CD4-positive, CD25-positive, alpha-beta regulatory T cell (primary cell): ENCODE measurements around the gene SAMD3. TPM values are rescaled to one million over a fixed set of nuclear protein-coding genes. Genes with fewer than 3 reads are reported as not detected.
"Not testable (repeated sequence)": the region's sequence is repeated elsewhere in the genome, so short reads cannot be mapped to it uniquely, and the experiment has no call there.

Experiments used
- ATAC-seq, 2 donors: fragments of 150-1000 bp; cut with Tn5 transposase; one replicate each; pipeline ENCODE4 v1.10.0; 2021; ENCODE audit warnings: low read depth in 2 of 2, moderate number of reproducible peaks in 2 of 2, moderate library complexity in 1 of 2
- DNase-seq, 3 donors: peaks; one replicate each; pipeline versions ENCODE4 v3.0.0 to v3.0.0-alpha.2; 2012 to 2022; ENCODE audit warnings: mixed read lengths in 1 of 3
- H3K27ac ChIP-seq: one replicate; pipeline ENCODE4 v1.7.0; 2013; ENCODE audit warnings: mild to moderate bottlenecking, low read length; ENCODE audit not compliant: insufficient read depth, poor library complexity, severe bottlenecking
- H3K27me3 ChIP-seq: one replicate; pipeline ENCODE4 v1.7.0; 2013; ENCODE audit warnings: low read length; ENCODE audit not compliant: control insufficient read depth, insufficient read depth
- H3K36me3 ChIP-seq: one replicate; pipeline ENCODE4 v1.7.0; 2013; ENCODE audit warnings: mild to moderate bottlenecking, low read length, moderate library complexity; ENCODE audit not compliant: control insufficient read depth, insufficient read depth
- H3K4me1 ChIP-seq: 2 replicates; pipeline ENCODE4 v1.7.0; 2013; ENCODE audit warnings: mild to moderate bottlenecking, low read length; ENCODE audit not compliant: insufficient read depth, control insufficient read depth, poor library complexity, severe bottlenecking
- H3K4me3 ChIP-seq: one replicate; pipeline ENCODE4 v1.7.0; 2013; ENCODE audit warnings: low read depth, mild to moderate bottlenecking, low read length, moderate library complexity
- H3K9me3 ChIP-seq, 2 experiments: 1 replicate in 1 of 2; 2 replicates in 1 of 2; pipeline ENCODE4 v1.7.0; 2013; ENCODE audit warnings: low read length in 2 of 2, mild to moderate bottlenecking in 1 of 2, moderate library complexity in 1 of 2; ENCODE audit not compliant: control insufficient read depth in 2 of 2
- H3K27ac Mint-ChIP-seq, 3 donors: one replicate each; pipeline ENCODE4 v1.8.0; 2020 to 2022; ENCODE audit warnings: mild to moderate bottlenecking in 3 of 3, mixed read lengths in 3 of 3, moderate library complexity in 2 of 3
- H3K27me3 Mint-ChIP-seq: one replicate; pipeline ENCODE4 v1.8.0; 2022; ENCODE audit warnings: mild to moderate bottlenecking, mixed read lengths
- H3K36me3 Mint-ChIP-seq: one replicate; pipeline ENCODE4 v1.8.0; 2020; ENCODE audit warnings: mixed read lengths
- H3K4me1 Mint-ChIP-seq, 4 donors: one replicate each; pipeline ENCODE4 v1.8.0; 2020 to 2022; ENCODE audit warnings: mixed read lengths in 4 of 4, mild to moderate bottlenecking in 1 of 4
- H3K4me3 Mint-ChIP-seq, 4 donors: one replicate each; pipeline ENCODE4 v1.8.0; 2020 to 2022; ENCODE audit warnings: mild to moderate bottlenecking in 4 of 4, mixed read lengths in 4 of 4, moderate library complexity in 3 of 4
- H3K9me3 Mint-ChIP-seq, 7 donors: one replicate each; pipeline ENCODE4 v1.8.0; 2020 to 2022; ENCODE audit warnings: mixed read lengths in 7 of 7, mild to moderate bottlenecking in 3 of 7, moderate library complexity in 2 of 7
- polyA plus RNA-seq, 4 donors: library from polyadenylated mRNA; unstranded; fragments of 300-500 nt; fragmentation: Illumina TruSeq; gene quantifications; one replicate each; pipeline ENCODE4 v1.2.3, GENCODE V29; 2021
- total RNA-seq: library from RNA; stranded (reverse); gene quantifications from one replicate; pipeline ENCODE4 v1.2.3, GENCODE V29; 2022

Gene SAMD3
- total RNA-seq = 49.6 TPM
- 10 to 100 TPM; 25.0 to 70.7 (median 45.7) TPM for polyA plus RNA-seq

GRCh38 chr6:130222775-130223174, at the start of gene SAMD3:
Gene SAMD3 (minus strand): TSS chr6:130222951. CDS start chr6:130215273, 7,678 bp downstream.
- DNase-seq = peak in 2 of 3 donors; percentile 43 to 86
- Histone ChIP-seq H3K36me3 (no peaks in the 10 kb centered on the region), H3K27ac (peak within 1 kb of the TSS; percentile 70), H3K27me3 (no peaks in the 10 kb centered on the region), H3K9me3 (no peaks in the 10 kb centered on the region), H3K4me1 (peaks cover 40% of the 10 kb centered on the region), H3K4me3 (peak within 1 kb of the TSS; percentile 69)
- H3K27ac Mint-ChIP-seq = peak within 1 kb of the TSS; percentile 94 to 98 (median 96)
- peaks cover 19 to 56% (median 33%) of the 10 kb centered on the region in 4 donors for H3K4me1 Mint-ChIP-seq
- H3K9me3 Mint-ChIP-seq = peaks cover 0 to 9% (median 3%) of the 10 kb centered on the region in 7 donors
- peak within 1 kb of the TSS; percentile 83 to 97 (median 86) for H3K4me3 Mint-ChIP-seq
- no peaks in the 10 kb centered on the region for H3K27me3 Mint-ChIP-seq
- peak; percentile 71 to 74 for ATAC-seq
- peaks cover 8% of the 10 kb centered on the region for H3K36me3 Mint-ChIP-seq

GRCh38 chr6:130269969-130270635, 47.4 kb upstream of the SAMD3 start:
- Mint-ChIP-seq H3K4me3 (no peak overlapping the region), H3K27ac (peak overlapping the region in 1 of 3 donors; percentile 43)
- no peak for DNase-seq

GRCh38 chr6:130265553-130265952, 42.8 kb upstream of the SAMD3 start:
- not testable (repeated sequence) for H3K27ac ChIP-seq, H3K36me3 ChIP-seq, H3K4me3 Mint-ChIP-seq, H3K36me3 Mint-ChIP-seq, H3K27me3 ChIP-seq, H3K9me3 ChIP-seq, ATAC-seq, H3K4me3 ChIP-seq, H3K4me1 ChIP-seq, H3K9me3 Mint-ChIP-seq, H3K27ac Mint-ChIP-seq, H3K27me3 Mint-ChIP-seq
- peaks cover 3 to 11% (median 7%) of the 10 kb centered on the region in 4 donors for H3K4me1 Mint-ChIP-seq
- peak in 1 of 3 donors; percentile 8 for DNase-seq

More at GRCh38 chr6:130269969-130270635, 47.4 kb upstream of the SAMD3 start:
- ATAC-seq = no peak
- Mint-ChIP-seq H3K27me3 (no peaks in the 10 kb centered on the region), H3K9me3 (peaks cover 0 to 19% (median 5%) of the 10 kb centered on the region in 7 donors), H3K36me3 (no peaks in the 10 kb centered on the region), H3K4me1 (peaks cover 0 to 5% (median 2%) of the 10 kb centered on the region in 4 donors)
- Histone ChIP-seq H3K36me3 (no peaks in the 10 kb centered on the region), H3K4me3 (no peak overlapping the region), H3K9me3 (peaks cover 17 to 24% of the 10 kb centered on the region in 2 experiments), H3K27me3 (no peaks in the 10 kb centered on the region), H3K27ac (no peak overlapping the region), H3K4me1 (no peaks in the 10 kb centered on the region)

- peaks cover 14 to 30% (median 17%) of the 10 kb centered on the region in 4 donors for H3K4me1 Mint-ChIP-seq
- no peak for DNase-seq
- H3K36me3 ChIP-seq = no peaks in the 10 kb centered on the region
- H3K9me3 Mint-ChIP-seq = peaks cover 0 to 6% (median 1%) of the 10 kb centered on the region in 7 donors
- peak overlapping the region in 2 of 3 donors; percentile 8 to 64 for H3K27ac Mint-ChIP-seq
- no peak for ATAC-seq
- H3K27me3 Mint-ChIP-seq = no peaks in the 10 kb centered on the region
- no peaks in the 10 kb centered on the region for H3K27me3 ChIP-seq
- H3K9me3 ChIP-seq = no peaks in the 10 kb centered on the region
- H3K4me3 Mint-ChIP-seq = no peak overlapping the region
- peaks cover 5% of the 10 kb centered on the region for H3K36me3 Mint-ChIP-seq
- H3K4me1 ChIP-seq = peaks cover 12% of the 10 kb centered on the region
- H3K4me3 ChIP-seq = no peak overlapping the region
- no peak overlapping the region for H3K27ac ChIP-seq
These were observed 39.3 kb upstream of the SAMD3 start for GRCh38 chr6:130262008-130262407.

GRCh38 chr6:130261558-130261957, 38.8 kb upstream of the SAMD3 start:
- not testable (repeated sequence) for H3K9me3 ChIP-seq, DNase-seq, ATAC-seq, H3K4me3 ChIP-seq, H3K9me3 Mint-ChIP-seq, H3K27me3 Mint-ChIP-seq, H3K36me3 ChIP-seq, H3K27me3 ChIP-seq, H3K27ac ChIP-seq, H3K36me3 Mint-ChIP-seq
- H3K4me1 ChIP-seq = peaks cover 12% of the 10 kb centered on the region
- Mint-ChIP-seq H3K4me1 (peaks cover 14 to 30% (median 19%) of the 10 kb centered on the region in 4 donors), H3K27ac (peak overlapping the region; percentile 8 to 92 (median 68)), H3K4me3 (peak overlapping the region in 2 of 4 donors; percentile 64 to 78)

- peak overlapping the region; percentile 32 for H3K4me3 ChIP-seq
- H3K36me3 Mint-ChIP-seq = not testable (repeated sequence)
These were observed 38.0 kb upstream of the SAMD3 start for GRCh38 chr6:130260614-130261241.

GRCh38 chr6:130260050-130260462, 37.3 kb upstream of the SAMD3 start:
- H3K36me3 ChIP-seq, H3K9me3 Mint-ChIP-seq, H3K36me3 Mint-ChIP-seq, H3K27me3 Mint-ChIP-seq, H3K9me3 ChIP-seq, DNase-seq, H3K27ac ChIP-seq, H3K27me3 ChIP-seq, ATAC-seq: not testable (repeated sequence)
- Histone ChIP-seq H3K4me1 (peaks cover 12% of the 10 kb centered on the region), H3K4me3 (peak overlapping the region; percentile 56)
- Mint-ChIP-seq H3K4me1 (peaks cover 16 to 37% (median 25%) of the 10 kb centered on the region in 4 donors), H3K4me3 (peak overlapping the region in 3 of 4 donors; percentile 1 to 59 (median 40)), H3K27ac (peak overlapping the region; percentile 49 to 72 (median 64))

More at GRCh38 chr6:130260614-130261241, 38.0 kb upstream of the SAMD3 start:
- peak overlapping the region in 2 of 4 donors; percentile 40 to 64 for H3K4me3 Mint-ChIP-seq
- H3K27me3 ChIP-seq, H3K9me3 Mint-ChIP-seq, H3K36me3 ChIP-seq, H3K27me3 Mint-ChIP-seq, H3K9me3 ChIP-seq, ATAC-seq, H3K27ac ChIP-seq: not testable (repeated sequence)
- H3K27ac Mint-ChIP-seq = peak overlapping the region; percentile 64 to 71 (median 69)
- peak in 1 of 3 donors; percentile 6 for DNase-seq
- H3K4me1 ChIP-seq = peaks cover 12% of the 10 kb centered on the region
- peaks cover 16 to 37% (median 23%) of the 10 kb centered on the region in 4 donors for H3K4me1 Mint-ChIP-seq
